ENCODE data around the gene OLFML2B. TPM values are rescaled to one million over a fixed set of nuclear protein-coding genes. Genes with fewer than 3 reads are reported as not detected.
"Not testable (repeated sequence)": the region's sequence is repeated elsewhere in the genome, so short reads cannot be mapped to it uniquely, and the experiment has no call there.

The OLFML2B gene
- polyA plus RNA-seq, 1 experiment, result 3.5 TPM

DNA sequence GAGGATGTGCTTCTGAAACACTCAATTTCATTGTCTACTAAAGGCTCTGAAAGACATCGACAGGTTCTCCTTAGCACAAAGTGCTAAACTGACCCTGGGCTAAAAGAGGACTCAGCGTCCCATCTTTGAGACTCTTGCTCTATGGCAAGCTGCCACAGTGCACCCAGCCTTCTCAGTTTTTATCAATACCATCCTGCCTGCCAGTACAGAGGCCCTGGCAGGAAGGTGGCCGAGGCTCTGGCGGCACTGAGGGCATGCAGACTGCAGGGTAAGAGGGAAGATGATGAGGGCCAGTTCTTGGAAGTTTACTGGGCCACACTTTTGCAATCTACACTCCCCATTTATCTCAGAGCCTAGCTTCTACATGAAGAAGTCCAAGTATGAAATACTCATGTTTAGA, 5.3 kb downstream of the OLFML2B start:
- Histone ChIP-seq H3K27me3 (ENCODE audit: control insufficient read depth, insufficient read depth, low read length) (no peaks in the 10 kb centered on the region; the same call in 1 of the 2 replicates), H3K4me3 (ENCODE audit: low read depth, low read length) (no peak overlapping the region), H3K36me3 (ENCODE audit: control insufficient read depth, insufficient read depth, low read length) (no peaks in the 10 kb centered on the region)
- ChIA-PET CTCF (interaction anchor here (1.3 to 1.9 kb wide), 3 partner anchors 10 to 226 kb away, joined by 4 to 5 read pairs (median 4); no protein-coding TSS in a partner anchor), POLR2A (no interaction called here)
- TF ChIP-seq, protein P1, sequence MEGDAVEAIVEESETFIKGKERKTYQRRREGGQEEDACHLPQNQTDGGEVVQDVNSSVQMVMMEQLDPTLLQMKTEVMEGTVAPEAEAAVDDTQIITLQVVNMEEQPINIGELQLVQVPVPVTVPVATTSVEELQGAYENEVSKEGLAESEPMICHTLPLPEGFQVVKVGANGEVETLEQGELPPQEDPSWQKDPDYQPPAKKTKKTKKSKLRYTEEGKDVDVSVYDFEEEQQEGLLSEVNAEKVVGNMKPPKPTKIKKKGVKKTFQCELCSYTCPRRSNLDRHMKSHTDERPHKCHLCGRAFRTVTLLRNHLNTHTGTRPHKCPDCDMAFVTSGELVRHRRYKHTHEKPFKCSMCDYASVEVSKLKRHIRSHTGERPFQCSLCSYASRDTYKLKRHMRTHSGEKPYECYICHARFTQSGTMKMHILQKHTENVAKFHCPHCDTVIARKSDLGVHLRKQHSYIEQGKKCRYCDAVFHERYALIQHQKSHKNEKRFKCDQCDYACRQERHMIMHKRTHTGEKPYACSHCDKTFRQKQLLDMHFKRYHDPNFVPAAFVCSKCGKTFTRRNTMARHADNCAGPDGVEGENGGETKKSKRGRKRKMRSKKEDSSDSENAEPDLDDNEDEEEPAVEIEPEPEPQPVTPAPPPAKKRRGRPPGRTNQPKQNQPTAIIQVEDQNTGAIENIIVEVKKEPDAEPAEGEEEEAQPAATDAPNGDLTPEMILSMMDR (IDR thresholded peaks at IDR 0.05; ENCODE audit: insufficient read depth, low read depth, low read length), result no peak
- no peak for DNase-seq (ENCODE audit: low read depth)

DNA sequence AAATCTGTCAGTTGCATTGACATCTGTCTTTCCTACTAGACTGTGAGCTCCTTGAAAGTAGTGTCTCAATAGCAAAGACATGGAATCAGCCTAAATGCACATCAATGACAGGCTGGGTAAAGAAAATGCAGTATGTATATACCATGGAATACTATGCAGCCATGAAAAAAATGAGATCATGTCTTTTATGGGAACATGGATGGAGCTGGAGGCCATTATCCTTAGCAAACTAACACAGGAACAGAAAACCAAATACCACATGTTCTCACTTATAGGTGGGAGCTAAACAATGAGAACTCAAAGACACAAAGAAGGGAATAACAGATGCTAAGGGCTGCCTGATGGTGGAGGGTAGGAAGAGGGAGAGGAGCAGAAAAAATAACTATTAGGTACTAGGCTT, 5.9 kb downstream of the OLFML2B start:
- POLR2A ChIA-PET; DNase-seq (ENCODE audit: low read depth): not testable (repeated sequence)
- CTCF ChIA-PET, result interaction anchor here (1.2 to 1.9 kb wide), 3 partner anchors 9 to 35 kb away, joined by 3 to 5 read pairs (median 4); no protein-coding TSS in a partner anchor

GRCh38 chr1:162016631-162017030, 7.0 kb downstream of the OLFML2B start:
- Histone ChIP-seq H3K36me3 (ENCODE audit: control insufficient read depth, insufficient read depth, low read length) (no peaks in the 10 kb centered on the region), H3K4me3 (ENCODE audit: low read depth, low read length) (no peak overlapping the region), H3K27me3 (ENCODE audit: control insufficient read depth, insufficient read depth, low read length) (no peaks in the 10 kb centered on the region)
- ChIA-PET POLR2A (no interaction called here), CTCF (interaction anchor here (1.2 kb wide), 2 partner anchors 15 to 34 kb away, joined by 3 read pairs; no protein-coding TSS in a partner anchor)
- DNase-seq (ENCODE audit: low read depth), result no peak
- TF ChIP-seq, protein P1 (IDR thresholded peaks at IDR 0.05; ENCODE audit: insufficient read depth, low read depth, low read length), result no peak

More for the DNA sequence above, 5.9 kb downstream of the OLFML2B start:
- not testable (repeated sequence) for H3K4me3 ChIP-seq (ENCODE audit: low read depth, low read length); H3K27me3 ChIP-seq (ENCODE audit: control insufficient read depth, insufficient read depth, low read length); H3K36me3 ChIP-seq (ENCODE audit: control insufficient read depth, insufficient read depth, low read length)

- H3K4me3 ChIP-seq (ENCODE audit: low read depth, low read length), result no peak overlapping the region
- POLR2A ChIA-PET, result no interaction called here
Measured at GRCh38 chr1:162015196-162015595, 8.5 kb downstream of the OLFML2B start.

GRCh38 chr1:162014202-162014601, 9.5 kb downstream of the OLFML2B start:
- TF ChIP-seq, protein P1 (IDR thresholded peaks at IDR 0.05; ENCODE audit: insufficient read depth, low read depth, low read length), result no peak
- ChIA-PET POLR2A (no interaction called here), CTCF (interaction anchor here (0.7 kb wide), 1 partner anchor 378 kb away, joined by 4 read pairs; no protein-coding TSS in a partner anchor)
- Histone ChIP-seq H3K4me3 (ENCODE audit: low read depth, low read length) (no peak overlapping the region), H3K27me3 (ENCODE audit: control insufficient read depth, insufficient read depth, low read length) (no peaks in the 10 kb centered on the region), H3K36me3 (ENCODE audit: control insufficient read depth, insufficient read depth, low read length) (no peaks in the 10 kb centered on the region)
- DNase-seq (ENCODE audit: low read depth), result no peak

More at GRCh38 chr1:162015196-162015595, 8.5 kb downstream of the OLFML2B start:
- TF ChIP-seq, protein P1 (IDR thresholded peaks at IDR 0.05; ENCODE audit: insufficient read depth, low read depth, low read length), result no peak
- no peak for DNase-seq (ENCODE audit: low read depth)
- CTCF ChIA-PET, result no interaction called here
- Histone ChIP-seq H3K36me3 (ENCODE audit: control insufficient read depth, insufficient read depth, low read length) (no peaks in the 10 kb centered on the region), H3K27me3 (ENCODE audit: control insufficient read depth, insufficient read depth, low read length) (no peaks in the 10 kb centered on the region)

DNA sequence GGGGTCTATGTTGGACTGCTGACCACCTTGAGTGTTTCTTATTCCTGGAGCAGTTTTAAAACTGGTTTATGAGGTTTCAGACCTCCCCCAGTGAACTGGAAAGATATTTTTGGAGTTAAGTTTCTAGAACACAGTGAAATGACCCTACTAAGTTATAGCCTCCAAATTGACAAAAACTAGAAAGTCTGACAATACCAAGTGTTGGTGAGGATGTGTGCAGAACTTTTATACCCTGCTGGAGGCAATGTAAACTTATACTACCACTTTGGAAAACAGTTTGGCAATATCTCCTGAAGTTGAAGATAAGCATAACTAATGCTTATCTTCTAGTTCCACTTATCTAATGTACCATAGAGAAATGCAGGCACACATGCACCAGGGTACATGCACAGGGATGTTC, 10.4 kb downstream of the OLFML2B start:
- H3K36me3 ChIP-seq (ENCODE audit: control insufficient read depth, insufficient read depth, low read length), result no peaks in the 10 kb centered on the region
- no peaks in the 10 kb centered on the region for H3K27me3 ChIP-seq (ENCODE audit: control insufficient read depth, insufficient read depth, low read length)
- CTCF ChIA-PET, result interaction anchor here (0.5 kb wide), 2 partner anchors 14 to 154 kb away, joined by 3 read pairs; no protein-coding TSS in a partner anchor
- TF ChIP-seq, protein P1 (IDR thresholded peaks at IDR 0.05; ENCODE audit: insufficient read depth, low read depth, low read length), result no peak
- no peak for DNase-seq (ENCODE audit: low read depth)
- no peak overlapping the region for H3K4me3 ChIP-seq (ENCODE audit: low read depth, low read length)
- POLR2A ChIA-PET, result no interaction called here
